Neuronal stem cell (in vitro differentiated cells): Measurements from ENCODE around the gene PIF1.
"Not testable (repeated sequence)": the region's sequence is repeated elsewhere in the genome, so short reads cannot be mapped to it uniquely, and the experiment has no call there.

Experiments
- DNase-seq: peaks from one replicate; pipeline ENCODE4 v3.0.0-alpha.2; 2013; ENCODE audit warnings: low spot score
- H2AFZ ChIP-seq: one replicate; pipeline ENCODE4 v1.6.1; 2013; ENCODE audit warnings: mild to moderate bottlenecking, low read length, inconsistent platforms
- H2AK5ac ChIP-seq: 2 replicates; pipeline ENCODE4 v1.6.1; 2013; ENCODE audit warnings: low read depth, mild to moderate bottlenecking, inconsistent platforms, low read length, moderate library complexity, mixed read lengths
- H2BK120ac ChIP-seq: 2 replicates; pipeline ENCODE4 v1.6.1; 2013; ENCODE audit warnings: low read depth, mild to moderate bottlenecking, inconsistent platforms, low read length, moderate library complexity, mixed read lengths
- H2BK12ac ChIP-seq: one replicate; pipeline ENCODE4 v1.6.1; 2013; ENCODE audit warnings: low read length, inconsistent platforms
- H2BK15ac ChIP-seq: 2 replicates; pipeline ENCODE4 v1.6.1; 2013; ENCODE audit warnings: mild to moderate bottlenecking, low read length, inconsistent platforms, mixed read lengths
- H2BK5ac ChIP-seq: one replicate; pipeline ENCODE4 v1.6.1; 2013; ENCODE audit warnings: inconsistent platforms, mild to moderate bottlenecking, low read length, moderate library complexity
- H3K14ac ChIP-seq: one replicate; pipeline ENCODE4 v1.6.1; 2013; ENCODE audit warnings: low read length, inconsistent platforms
- H3K18ac ChIP-seq: 2 replicates; pipeline ENCODE4 v1.6.1; 2013; ENCODE audit warnings: low read length, inconsistent platforms
- H3K23ac ChIP-seq: 2 replicates; pipeline ENCODE4 v1.6.1; 2013; ENCODE audit warnings: low read depth, mild to moderate bottlenecking, mixed read lengths, low read length, inconsistent platforms; ENCODE audit not compliant: poor library complexity
- H3K27ac ChIP-seq: replicated peaks from 3 replicates; pipeline ENCODE4 v1.5.1; 2013; ENCODE audit warnings: low read length, inconsistent platforms
- H3K27me3 ChIP-seq, 3 experiments: 2 replicates each; pipeline ENCODE4 v1.6.1; 2013; ENCODE audit warnings: low read length in 3 of 3, mild to moderate bottlenecking in 2 of 3, inconsistent platforms in 1 of 3, low read depth in 1 of 3, mixed read lengths in 1 of 3, moderate library complexity in 1 of 3; ENCODE audit not compliant: control insufficient read depth in 3 of 3, insufficient read depth in 3 of 3
- H3K36me3 ChIP-seq, 2 donors: replicated peaks in 1 of 2; 2 replicates each; pipeline ENCODE4 v1.6.1; 2013; ENCODE audit warnings: low read length in 2 of 2; ENCODE audit not compliant: control insufficient read depth in 2 of 2, insufficient read depth in 2 of 2
- H3K4ac ChIP-seq: 2 replicates; pipeline ENCODE4 v1.6.1; 2013; ENCODE audit warnings: inconsistent platforms, mild to moderate bottlenecking, low read length, moderate library complexity
- H3K4me1 ChIP-seq, 2 donors: 1 replicate in 1 of 2; 2 replicates in 1 of 2; pipeline ENCODE4 v1.6.1; 2013; ENCODE audit warnings: low read length in 2 of 2, low read depth in 1 of 2; ENCODE audit not compliant: control insufficient read depth in 2 of 2, insufficient read depth in 1 of 2
- H3K4me2 ChIP-seq: one replicate; pipeline ENCODE4 v1.6.1; 2013; ENCODE audit warnings: mild to moderate bottlenecking, low read length, inconsistent platforms; ENCODE audit not compliant: insufficient read depth, poor library complexity, severe bottlenecking
- H3K4me3 ChIP-seq, 2 donors: 2 replicates each; pipeline ENCODE4 v1.5.1; 2013; ENCODE audit warnings: low read length in 2 of 2, mild to moderate bottlenecking in 2 of 2, inconsistent platforms in 1 of 2, moderate library complexity in 1 of 2
- H3K79me1 ChIP-seq: one replicate; pipeline ENCODE4 v1.6.1; 2013; ENCODE audit warnings: low read depth, mild to moderate bottlenecking, inconsistent platforms, low read length, moderate library complexity
- H3K9ac ChIP-seq: one replicate; pipeline ENCODE4 v1.6.1; 2013; ENCODE audit warnings: mild to moderate bottlenecking, low read depth, low read length, inconsistent platforms; ENCODE audit not compliant: poor library complexity
- H3K9me3 ChIP-seq, 2 donors: replicated peaks in 1 of 2; 2 replicates each; pipeline versions ENCODE3 to v1.6.1; 2013; ENCODE audit warnings: low read length in 2 of 2, mild to moderate bottlenecking in 2 of 2, inconsistent platforms in 1 of 2, low read depth in 1 of 2, mixed read lengths in 1 of 2, moderate library complexity in 1 of 2; ENCODE audit not compliant: control insufficient read depth in 2 of 2, insufficient read depth in 1 of 2
- H4K8ac ChIP-seq: one replicate; pipeline ENCODE4 v1.6.1; 2013; ENCODE audit warnings: low read depth, mild to moderate bottlenecking, inconsistent platforms, low read length, moderate library complexity
- H4K91ac ChIP-seq: one replicate; pipeline ENCODE4 v1.6.1; 2013; ENCODE audit warnings: low read length, low read depth, mild to moderate bottlenecking, inconsistent platforms; ENCODE audit not compliant: poor library complexity
- WGBS, 2 donors: extraction: QIAGEN DNeasy Blood & Tissue Kit; methylation state at CpG; one replicate each; pipeline ENCODE4 v1.1.7; 2013; ENCODE audit warnings: missing lambda C conversion rate in 2 of 2, mixed read lengths in 1 of 2; ENCODE audit not compliant: insufficient read length in 2 of 2, insufficient replicate concordance in 1 of 2; ENCODE audit errors: extremely low coverage in 2 of 2; 5-methylcytosine and 5-hydroxymethylcytosine counted together

The PIF1 gene

DNA sequence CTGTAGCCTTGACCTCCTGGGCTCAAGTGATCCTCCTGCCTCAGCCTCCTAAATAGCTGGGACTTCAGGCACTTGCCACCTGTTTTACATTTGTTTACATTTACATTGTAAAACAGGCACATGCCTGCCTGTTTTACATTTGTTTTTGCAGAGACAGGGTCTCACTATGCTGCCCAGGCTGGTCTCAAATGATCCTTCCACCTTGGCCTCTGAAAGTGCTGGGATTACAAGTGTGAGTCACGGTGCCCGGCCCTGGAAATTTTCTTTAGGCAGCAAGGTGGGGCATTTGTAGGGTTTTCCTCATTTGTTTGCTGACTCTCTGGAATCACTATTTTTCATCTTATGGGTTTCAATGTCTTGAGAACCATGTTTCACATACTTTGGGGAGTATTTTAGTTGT lies 25.0 kb downstream of the PIF1 start:
- no peak for DNase-seq
- H3K23ac ChIP-seq = no peak overlapping the region
- no CpG with 5 or more reads among the region's 2 CpGs for WGBS, 2 donors
- no peak overlapping the region for H3K4me3 ChIP-seq
- H2BK15ac ChIP-seq = no peak overlapping the region
- H2BK120ac ChIP-seq = no peak overlapping the region
- H3K18ac ChIP-seq = no peak overlapping the region
- no peaks in the 10 kb centered on the region for H3K9me3 ChIP-seq
- no peak overlapping the region for H3K9ac ChIP-seq
- no peak overlapping the region for H2BK5ac ChIP-seq
- H3K4ac ChIP-seq = no peak overlapping the region
- no peak overlapping the region for H4K91ac ChIP-seq
- no peak overlapping the region for H2AK5ac ChIP-seq
- no peaks in the 10 kb centered on the region for H3K36me3 ChIP-seq
- no peaks in the 10 kb centered on the region for H3K27me3 ChIP-seq
- H2BK12ac ChIP-seq = no peak overlapping the region
- H2AFZ ChIP-seq = no peak overlapping the region
- H3K4me1 ChIP-seq = peaks cover 0 to 4% of the 10 kb centered on the region in 2 donors
- H3K4me2 ChIP-seq = no peak overlapping the region
- no peak overlapping the region for H4K8ac ChIP-seq
- H3K14ac ChIP-seq = no peak overlapping the region
- no peaks in the 10 kb centered on the region for H3K79me1 ChIP-seq
- no peak overlapping the region for H3K27ac ChIP-seq

DNA sequence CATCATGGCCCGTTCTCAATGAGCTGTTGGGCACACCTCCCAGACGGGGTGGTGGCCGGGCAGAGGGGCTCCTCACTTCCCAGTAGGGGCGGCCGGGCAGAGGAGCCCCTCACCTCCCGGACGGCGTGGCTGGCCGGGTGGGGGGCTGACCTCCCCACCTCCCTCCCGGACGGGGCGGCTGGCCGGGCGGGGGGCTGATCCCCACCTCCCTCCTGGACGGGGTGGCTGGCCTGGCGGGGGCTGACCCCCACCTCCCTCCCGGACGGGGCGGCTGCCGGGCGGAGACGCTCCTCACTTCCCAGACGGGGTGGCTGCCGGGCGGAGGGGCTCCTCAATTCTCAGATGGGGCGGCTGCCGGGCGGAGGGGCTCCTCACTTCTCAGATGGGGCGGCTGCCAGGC lies 26.5 kb downstream of the PIF1 start:
- not testable (repeated sequence) for H2BK5ac ChIP-seq, H3K9me3 ChIP-seq, H3K9ac ChIP-seq, H2BK15ac ChIP-seq, H3K4me3 ChIP-seq, H3K23ac ChIP-seq, H3K4ac ChIP-seq, H3K14ac ChIP-seq, H3K27ac ChIP-seq, H3K36me3 ChIP-seq, H4K8ac ChIP-seq, H3K4me1 ChIP-seq, DNase-seq, H3K4me2 ChIP-seq, H2BK12ac ChIP-seq, H4K91ac ChIP-seq, H3K18ac ChIP-seq, H2AK5ac ChIP-seq, H2BK120ac ChIP-seq, H3K27me3 ChIP-seq, H2AFZ ChIP-seq, H3K79me1 ChIP-seq
- WGBS, 2 donors = no CpG with 5 or more reads among the region's 29 CpGs

DNA sequence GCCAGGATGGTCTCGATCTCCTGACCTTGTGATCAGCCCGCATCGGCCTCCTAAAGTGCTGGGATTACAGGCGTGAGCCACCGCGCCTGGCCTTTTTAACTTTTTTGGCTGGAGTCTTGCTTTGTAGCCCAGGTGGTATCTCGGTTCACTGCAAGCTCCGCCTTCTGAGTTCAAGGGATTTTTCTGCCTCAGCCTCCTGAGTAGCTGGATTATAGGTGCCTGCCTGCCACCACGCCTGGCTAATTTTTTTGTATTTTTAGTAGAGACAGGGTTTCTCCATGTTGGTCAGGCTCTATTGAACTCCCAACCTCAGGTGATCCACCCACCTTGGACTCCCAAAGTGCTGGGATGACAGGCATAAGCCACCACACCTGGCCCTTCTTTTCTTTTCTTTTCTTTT lies 29.5 kb downstream of the PIF1 start:
- not testable (repeated sequence) for H3K4me1 ChIP-seq, H2AK5ac ChIP-seq, H2BK12ac ChIP-seq, H3K4me2 ChIP-seq, H3K79me1 ChIP-seq, H2BK5ac ChIP-seq, H3K27ac ChIP-seq, H3K18ac ChIP-seq, DNase-seq, H3K4me3 ChIP-seq, H3K27me3 ChIP-seq, H4K8ac ChIP-seq, H2BK120ac ChIP-seq, H3K23ac ChIP-seq, H3K9me3 ChIP-seq, H2AFZ ChIP-seq, H4K91ac ChIP-seq, H3K4ac ChIP-seq, H2BK15ac ChIP-seq, H3K14ac ChIP-seq, H3K36me3 ChIP-seq, H3K9ac ChIP-seq
- no CpG with 5 or more reads among the region's 9 CpGs for WGBS, 2 donors

DNA sequence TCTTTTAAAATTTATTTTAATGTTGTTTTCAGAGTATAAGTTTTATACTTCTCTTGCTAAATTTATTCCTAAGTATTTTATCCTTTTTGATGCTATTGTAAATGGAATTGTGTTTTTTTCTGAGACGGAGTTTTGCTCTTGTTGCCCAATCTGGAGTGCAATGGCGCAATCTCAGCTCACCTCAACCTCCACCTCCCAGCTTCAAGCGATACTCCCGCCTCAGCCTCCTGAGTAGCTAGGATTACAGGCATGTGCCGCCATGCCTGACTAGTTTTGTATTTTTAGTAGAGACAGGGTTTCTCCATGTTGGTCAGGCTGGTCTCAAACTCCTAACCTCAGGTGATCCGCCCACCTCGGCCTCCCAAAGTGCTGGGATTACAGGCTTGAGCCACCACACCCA lies 30.1 kb downstream of the PIF1 start:
- not testable (repeated sequence) for H3K9ac ChIP-seq, H3K4me3 ChIP-seq, H2AFZ ChIP-seq, H3K23ac ChIP-seq, DNase-seq, H3K4me2 ChIP-seq, H3K4me1 ChIP-seq, H3K36me3 ChIP-seq, H2BK120ac ChIP-seq, H3K9me3 ChIP-seq, H4K91ac ChIP-seq, H3K27me3 ChIP-seq, H2BK12ac ChIP-seq, H3K4ac ChIP-seq, H3K18ac ChIP-seq, H4K8ac ChIP-seq, H2AK5ac ChIP-seq, H3K27ac ChIP-seq, H3K79me1 ChIP-seq, H3K14ac ChIP-seq, H2BK15ac ChIP-seq, H2BK5ac ChIP-seq
- no CpG with 5 or more reads among the region's 7 CpGs for WGBS, 2 donors
